Lung (tissue), 12 donors: ENCODE data around the gene PON1. TPM values are rescaled to one million over a fixed set of nuclear protein-coding genes. Genes with fewer than 3 reads are reported as not detected.
A peak's percentile ranks its signal among the peaks of the same experiment; 100 is the strongest.

ENCODE experiments used
- ATAC-seq: fragments of 200-7000 bp; cut with Tn5 transposase; one replicate; pipeline ENCODE4 v1.9.1; 2020; ENCODE audit warnings: moderate number of reproducible peaks; ENCODE audit not compliant: insufficient read depth, low FRiP score
- DNase-seq, 3 donors: peaks; one replicate each; pipeline ENCODE4 v3.0.0-alpha.2; 2013 to 2017
- H3K27ac ChIP-seq, 2 donors: one replicate each; pipeline ENCODE4 v1.5.1; 2013; ENCODE audit warnings: mild to moderate bottlenecking in 2 of 2, moderate library complexity in 2 of 2, control low read depth in 1 of 2, inconsistent platforms in 1 of 2, low read depth in 1 of 2, low read length in 1 of 2
- H3K27me3 ChIP-seq, 3 donors: one replicate each; pipeline ENCODE4 v1.5.1; 2013; ENCODE audit warnings: low read length in 2 of 3; ENCODE audit not compliant: control insufficient read depth in 3 of 3, insufficient read depth in 3 of 3
- H3K36me3 ChIP-seq, 4 donors: one replicate each; pipeline ENCODE4 v1.5.1; 2013; ENCODE audit warnings: low read length in 4 of 4, mild to moderate bottlenecking in 1 of 4, moderate library complexity in 1 of 4; ENCODE audit not compliant: control insufficient read depth in 4 of 4, insufficient read depth in 4 of 4
- H3K4me1 ChIP-seq, 5 donors: one replicate each; pipeline ENCODE4 v1.5.1; 2013; ENCODE audit warnings: low read length in 5 of 5, mild to moderate bottlenecking in 2 of 5, moderate library complexity in 1 of 5; ENCODE audit not compliant: control insufficient read depth in 5 of 5, insufficient read depth in 5 of 5
- H3K4me3 ChIP-seq: one replicate; pipeline ENCODE4 v1.5.1; 2013; ENCODE audit warnings: mild to moderate bottlenecking, control low read depth, moderate library complexity
- H3K9ac ChIP-seq, 2 donors: one replicate each; pipeline ENCODE4 v1.5.1; 2013; ENCODE audit warnings: low read length in 2 of 2, control low read depth in 1 of 2; ENCODE audit not compliant: insufficient read depth in 1 of 2
- H3K9me3 ChIP-seq, 4 donors: one replicate each; pipeline ENCODE4 v1.5.1; 2013; ENCODE audit warnings: low read length in 3 of 4, mild to moderate bottlenecking in 1 of 4, moderate library complexity in 1 of 4; ENCODE audit not compliant: control insufficient read depth in 4 of 4, insufficient read depth in 3 of 4
- CTCF ChIP-seq: IDR thresholded peaks from 2 replicates; pipeline ENCODE4 v1.5.1; 2012; ENCODE audit warnings: mild to moderate bottlenecking; ENCODE audit errors: control extremely low read depth, extremely low read depth
- WGBS, 2 donors: extraction: QIAGEN DNeasy Blood & Tissue Kit; methylation state at CpG; one replicate each; pipeline ENCODE4 v1.1.7; 2013; 5-methylcytosine and 5-hydroxymethylcytosine counted together
- polyA plus RNA-seq, 2 donors: library from polyadenylated mRNA; stranded (reverse); fragments of 200-250 nt; gene quantifications; one replicate each; pipeline ENCODE4 v1.2.1, GENCODE V29; 2013
- total RNA-seq, 2 donors: library from RNA; depleted of rRNA in 1 of 2; stranded (reverse); fragments of >200 nt in 1 of 2; gene quantifications; one replicate each; pipeline ENCODE4 v1.2.1, GENCODE V29; 2014 to 2021
- donor health status: control.
- donor health status: control.
- donor health status: Bipolar disorder and iron deficiency.
- donor health status: healthy.
- donor health status: DM: yes; HTN: yes; CAD: no.

PON1 gene
- total and polyA plus RNA-seq, 4 donors, result 0.15 to 2.3 (median 0.59) TPM

GRCh38 chr7:95265634-95266033 lies 58.7 kb downstream of the PON1 start:
- no peak for DNase-seq
- Histone ChIP-seq H3K4me1 (peaks cover 0 to 4% (median 0%) of the 10 kb centered on the region in 5 donors), H3K9me3 (no peaks in the 10 kb centered on the region), H3K9ac (no peak overlapping the region), H3K27ac (no peak overlapping the region), H3K4me3 (no peak overlapping the region), H3K36me3 (peaks cover 0 to 8% (median under 1%) of the 10 kb centered on the region in 4 donors), H3K27me3 (no peaks in the 10 kb centered on the region)
- 94 to 97% methylated on average over 2 of the region's 2 CpGs for WGBS, 2 donors
- TF ChIP-seq CTCF, result no peak
- no peak for ATAC-seq

- no peak overlapping the region for H3K27ac ChIP-seq
These were observed 59.9 kb downstream of the PON1 start for GRCh38 chr7:95264363-95264891.

GRCh38 chr7:95263785-95264362 lies 60.5 kb downstream of the PON1 start:
- Histone ChIP-seq H3K4me3 (no peak overlapping the region), H3K4me1 (peaks cover 0 to 4% (median 0%) of the 10 kb centered on the region in 5 donors), H3K9me3 (no peaks in the 10 kb centered on the region), H3K9ac (no peak overlapping the region), H3K27ac (no peak overlapping the region), H3K36me3 (peaks cover 0 to 5% (median under 1%) of the 10 kb centered on the region in 4 donors), H3K27me3 (no peaks in the 10 kb centered on the region)
- no peak for ATAC-seq
- DNase-seq, result peak in 2 of 3 donors; percentile 67
- WGBS, 2 donors, result 89 to 91% methylated on average over 4 of the region's 4 CpGs
- no peak for TF ChIP-seq CTCF

More at GRCh38 chr7:95264363-95264891, 59.9 kb downstream of the PON1 start:
- peaks cover 0 to 4% (median 0%) of the 10 kb centered on the region in 5 donors for H3K4me1 ChIP-seq
- no peaks in the 10 kb centered on the region for H3K9me3 ChIP-seq
- no peak overlapping the region for H3K9ac ChIP-seq
- no peak overlapping the region for H3K4me3 ChIP-seq
- no peak for ATAC-seq
- peaks cover 0 to 8% (median under 1%) of the 10 kb centered on the region in 4 donors for H3K36me3 ChIP-seq
- H3K27me3 ChIP-seq, result no peaks in the 10 kb centered on the region
- TF ChIP-seq CTCF, result no peak
- DNase-seq, result no peak
- WGBS, 2 donors, result 88 to 93% methylated on average over 6 of the region's 6 CpGs
